GM23248 (cell line): ENCODE results near the gene HYI.

ENCODE experiments used
- EZH2 ChIP-seq: fragments of 200-600 bp; sonication (generic); IDR thresholded peaks from 2 replicates; pipeline ENCODE4 v1.6.1; 2018; ENCODE audit warnings: antibody characterized with exemption, mild to moderate bottlenecking; ENCODE audit not compliant: insufficient read depth, poor library complexity, severe bottlenecking
- EZH2phosphoT487 ChIP-seq: fragments of 200-600 bp; sonication (generic); IDR thresholded peaks from 2 replicates; pipeline ENCODE4 v1.6.1; 2018; ENCODE audit warnings: antibody characterized with exemption, moderate library complexity, mild to moderate bottlenecking, low read depth; ENCODE audit not compliant: insufficient read depth

- no peak for TF ChIP-seq EZH2
- no peak for TF ChIP-seq EZH2phosphoT487
Measured at GRCh38 chr1:43466403-43466802, 12.7 kb upstream of the HYI start.
